Measurements from ENCODE around the gene ABI1.

The ABI1 gene

DNA sequence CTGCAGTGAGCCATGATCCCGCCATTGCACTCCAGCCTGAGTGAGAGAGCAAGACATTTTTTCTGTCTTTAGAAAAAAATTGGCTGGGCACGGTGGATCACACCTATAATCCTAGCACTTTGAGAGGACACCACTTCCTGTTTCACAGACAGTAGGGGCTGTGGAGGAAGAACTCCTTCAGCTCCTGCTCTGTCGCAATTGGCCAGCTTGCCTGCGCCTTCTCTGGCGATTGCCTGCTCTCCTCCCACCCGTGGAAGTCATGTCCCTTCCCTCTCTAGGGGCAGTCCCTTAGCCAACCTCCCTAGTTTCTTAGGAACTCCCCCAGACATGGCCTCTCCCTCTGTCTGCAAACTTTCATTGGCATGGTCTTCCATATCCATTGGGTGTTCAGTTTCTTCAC, 154.6 kb downstream of the ABI1 start:
- DNase-seq (ENCODE audit: low read depth), result no peak
- TF ChIP-seq, protein P1, sequence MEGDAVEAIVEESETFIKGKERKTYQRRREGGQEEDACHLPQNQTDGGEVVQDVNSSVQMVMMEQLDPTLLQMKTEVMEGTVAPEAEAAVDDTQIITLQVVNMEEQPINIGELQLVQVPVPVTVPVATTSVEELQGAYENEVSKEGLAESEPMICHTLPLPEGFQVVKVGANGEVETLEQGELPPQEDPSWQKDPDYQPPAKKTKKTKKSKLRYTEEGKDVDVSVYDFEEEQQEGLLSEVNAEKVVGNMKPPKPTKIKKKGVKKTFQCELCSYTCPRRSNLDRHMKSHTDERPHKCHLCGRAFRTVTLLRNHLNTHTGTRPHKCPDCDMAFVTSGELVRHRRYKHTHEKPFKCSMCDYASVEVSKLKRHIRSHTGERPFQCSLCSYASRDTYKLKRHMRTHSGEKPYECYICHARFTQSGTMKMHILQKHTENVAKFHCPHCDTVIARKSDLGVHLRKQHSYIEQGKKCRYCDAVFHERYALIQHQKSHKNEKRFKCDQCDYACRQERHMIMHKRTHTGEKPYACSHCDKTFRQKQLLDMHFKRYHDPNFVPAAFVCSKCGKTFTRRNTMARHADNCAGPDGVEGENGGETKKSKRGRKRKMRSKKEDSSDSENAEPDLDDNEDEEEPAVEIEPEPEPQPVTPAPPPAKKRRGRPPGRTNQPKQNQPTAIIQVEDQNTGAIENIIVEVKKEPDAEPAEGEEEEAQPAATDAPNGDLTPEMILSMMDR (IDR thresholded peaks at IDR 0.05; ENCODE audit: low read length, missing control alignments), result no peak
- H3K4me3 ChIP-seq (replicated peaks; ENCODE audit: low read depth, low read length), result no peak overlapping the region

DNA sequence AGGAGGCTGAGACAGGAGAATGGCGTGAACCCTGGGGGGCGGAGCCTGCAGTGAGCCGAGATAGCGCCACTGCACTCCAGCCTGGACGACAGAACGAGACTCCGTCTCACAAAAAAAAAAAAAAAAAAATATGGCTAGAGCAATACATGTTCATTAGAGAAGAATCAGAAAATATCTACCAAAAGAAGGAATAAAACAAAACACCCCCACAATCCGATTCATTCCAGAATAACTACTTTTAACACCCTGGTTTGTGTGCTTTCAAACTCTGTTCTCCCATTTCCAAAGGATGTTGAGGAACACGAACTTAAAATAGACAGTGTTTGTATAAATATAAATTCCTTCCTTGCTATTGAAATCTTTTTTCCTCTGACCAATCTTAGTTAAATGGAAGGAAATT, 156.8 kb downstream of the ABI1 start:
- DNase-seq (ENCODE audit: low read depth), result no peak
- TF ChIP-seq, protein P1 (IDR thresholded peaks at IDR 0.05; ENCODE audit: low read length, missing control alignments), result no peak
- H3K4me3 ChIP-seq (replicated peaks; ENCODE audit: low read depth, low read length), result no peak overlapping the region

DNA sequence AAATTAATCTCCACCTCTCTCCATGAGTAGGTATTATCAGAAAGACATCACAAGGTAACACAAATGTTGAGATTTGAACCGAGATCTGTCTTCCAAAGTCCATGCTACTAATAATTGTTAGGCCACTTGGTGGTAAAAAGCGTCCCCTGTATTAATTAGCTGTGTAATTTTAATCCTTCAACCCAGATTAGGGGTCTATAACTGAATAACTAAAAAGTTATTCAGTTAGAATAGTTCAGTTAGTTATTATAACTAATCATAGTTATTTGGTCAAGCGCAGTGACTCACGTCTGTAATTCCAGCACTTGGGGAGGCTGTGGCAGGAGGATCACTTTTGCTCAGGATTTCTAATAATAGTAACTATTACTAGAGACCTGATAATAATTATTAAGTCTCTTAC, 157.7 kb downstream of the ABI1 start:
- no peak for DNase-seq (ENCODE audit: low read depth)
- TF ChIP-seq, protein P1 (IDR thresholded peaks at IDR 0.05; ENCODE audit: low read length, missing control alignments), result no peak
- H3K4me3 ChIP-seq (replicated peaks; ENCODE audit: low read depth, low read length), result no peak overlapping the region

DNA sequence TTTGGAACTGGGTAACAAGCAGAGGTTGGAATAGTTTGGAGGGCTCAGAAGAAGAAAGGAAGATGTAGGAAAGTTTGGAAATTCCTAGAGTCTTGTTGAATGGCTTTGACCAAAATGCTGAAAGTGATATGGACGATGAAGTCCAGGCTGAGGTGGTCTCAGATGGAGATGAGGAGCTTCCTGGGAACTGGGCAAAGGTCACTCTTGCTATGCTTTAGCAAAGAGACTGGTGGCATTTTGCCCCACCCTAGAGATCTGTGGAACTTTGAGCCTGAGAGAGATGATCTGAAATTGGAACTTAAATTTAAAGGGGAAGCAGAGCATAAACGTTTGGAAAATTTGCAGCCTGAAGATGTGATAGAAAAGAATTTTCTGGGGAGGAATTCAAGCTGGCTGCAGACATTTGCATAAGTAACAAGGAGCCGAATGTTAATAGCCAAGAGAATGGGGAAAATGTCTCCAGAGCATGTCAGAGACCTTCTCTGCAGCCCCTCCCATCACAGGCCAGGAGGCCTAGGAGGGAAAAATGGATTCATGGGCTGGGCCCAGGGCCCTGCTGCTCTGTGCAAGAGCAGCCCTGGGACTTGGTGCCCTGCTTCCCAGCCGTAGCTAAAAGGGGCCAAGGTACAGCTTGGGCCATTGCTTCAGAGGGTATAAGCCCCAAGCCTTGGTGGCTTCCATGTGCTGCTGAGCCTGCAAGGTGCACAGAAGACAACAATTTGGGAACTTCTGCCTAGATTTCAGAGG, 159.7 kb downstream of the ABI1 start:
- DNase-seq (ENCODE audit: low read depth), result no peak
- TF ChIP-seq, protein P1 (IDR thresholded peaks at IDR 0.05; ENCODE audit: low read length, missing control alignments), result no peak
- no peak overlapping the region for H3K4me3 ChIP-seq (replicated peaks; ENCODE audit: low read depth, low read length)

DNA sequence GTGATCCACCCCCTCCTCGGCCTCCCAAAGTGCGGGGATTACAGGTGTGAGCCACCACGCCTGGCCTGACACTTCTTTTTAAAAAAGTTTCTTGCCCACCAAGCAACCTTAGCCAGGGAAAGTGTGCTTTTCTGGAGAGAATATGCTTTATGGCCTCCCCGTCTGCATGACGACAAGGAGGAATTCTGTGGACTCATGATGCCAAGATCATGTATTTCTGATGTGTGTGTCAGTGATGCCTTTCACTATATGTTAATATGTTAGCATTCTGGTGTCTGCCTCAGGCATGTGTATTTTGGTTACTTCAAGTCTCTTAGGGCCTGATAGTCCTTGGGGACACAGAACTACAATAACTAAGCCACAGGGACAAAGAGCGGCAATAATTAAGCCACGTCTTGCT, 161.1 kb downstream of the ABI1 start:
- no peak for DNase-seq (ENCODE audit: low read depth)
- no peak overlapping the region for H3K4me3 ChIP-seq (replicated peaks; ENCODE audit: low read depth, low read length)
- TF ChIP-seq, protein P1 (IDR thresholded peaks at IDR 0.05; ENCODE audit: low read length, missing control alignments), result no peak

DNA sequence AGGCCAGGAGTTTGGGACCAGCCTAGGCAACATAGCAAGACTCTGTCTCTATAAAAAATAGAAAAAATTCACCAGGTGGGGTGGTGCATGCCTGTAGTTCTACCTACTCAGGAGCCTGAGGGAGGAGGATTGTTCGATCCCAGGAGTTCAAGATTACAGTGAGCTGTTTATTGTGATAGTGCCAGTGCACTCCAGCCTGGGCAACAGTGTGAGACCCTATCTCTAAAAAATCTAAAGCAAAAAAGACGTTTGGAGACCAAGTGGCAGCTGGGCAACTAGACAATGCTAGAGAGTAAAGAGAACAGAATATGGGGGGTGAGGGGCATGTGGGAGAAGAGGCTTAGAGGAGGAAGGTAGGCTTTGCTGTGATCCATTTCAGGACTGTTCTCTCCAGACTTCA, 161.8 kb downstream of the ABI1 start:
- H3K4me3 ChIP-seq (replicated peaks; ENCODE audit: low read depth, low read length), result peak overlapping the region; percentile 76
- no peak for DNase-seq (ENCODE audit: low read depth)
- TF ChIP-seq, protein P1 (IDR thresholded peaks at IDR 0.05; ENCODE audit: low read length, missing control alignments), result no peak

Data from fibroblast of pulmonary artery (primary cell).